GM19099 (cell line): ENCODE measurements around the gene CAP2.

Experiments used
- POLR2A ChIP-seq: IDR thresholded peaks from 3 replicates; pipeline ENCODE4 v1.6.1; 2011; ENCODE audit warnings: low read depth; ENCODE audit not compliant: insufficient read length; ENCODE audit errors: extremely low read depth

Gene CAP2

DNA sequence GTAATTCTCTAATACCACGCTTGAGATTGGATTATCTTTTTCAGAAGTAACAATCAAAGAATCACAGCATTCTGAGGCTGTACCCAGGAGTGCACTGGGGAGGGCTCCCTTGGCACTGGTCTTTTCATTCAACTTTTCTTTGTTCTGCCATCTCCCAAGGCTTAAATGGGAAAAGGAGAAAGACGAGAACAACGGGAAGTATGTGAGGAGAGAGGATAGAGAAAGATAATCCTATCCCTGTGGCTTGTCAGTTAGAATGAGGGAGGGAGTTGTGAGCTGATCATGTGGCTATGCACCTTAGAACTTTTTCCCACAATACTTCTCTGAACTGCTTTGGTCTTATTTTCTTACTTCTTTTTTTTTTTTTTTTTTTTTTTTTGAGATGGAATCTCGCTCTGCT is 83.1 kb downstream of the CAP2 start:
- no peak for TF ChIP-seq POLR2A

DNA sequence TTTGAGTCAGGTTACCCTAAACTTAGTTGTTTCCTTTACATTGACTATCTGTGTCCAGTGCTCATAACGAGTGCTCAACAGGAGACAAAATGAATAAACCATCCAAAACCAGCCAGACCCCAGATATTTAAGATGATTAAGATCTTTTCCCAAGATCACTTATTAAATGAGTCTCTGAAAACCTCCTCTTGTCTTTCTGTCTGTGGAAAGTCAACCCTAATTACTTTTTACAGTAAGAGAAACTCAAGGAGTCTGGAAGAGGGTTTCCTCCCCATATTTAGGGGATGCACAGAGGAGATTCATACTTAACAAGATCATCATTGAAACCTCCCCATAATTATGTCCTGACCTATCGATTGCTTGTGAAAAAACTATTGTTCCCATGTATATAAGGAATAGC is 84.0 kb downstream of the CAP2 start:
- TF ChIP-seq POLR2A: no peak

DNA sequence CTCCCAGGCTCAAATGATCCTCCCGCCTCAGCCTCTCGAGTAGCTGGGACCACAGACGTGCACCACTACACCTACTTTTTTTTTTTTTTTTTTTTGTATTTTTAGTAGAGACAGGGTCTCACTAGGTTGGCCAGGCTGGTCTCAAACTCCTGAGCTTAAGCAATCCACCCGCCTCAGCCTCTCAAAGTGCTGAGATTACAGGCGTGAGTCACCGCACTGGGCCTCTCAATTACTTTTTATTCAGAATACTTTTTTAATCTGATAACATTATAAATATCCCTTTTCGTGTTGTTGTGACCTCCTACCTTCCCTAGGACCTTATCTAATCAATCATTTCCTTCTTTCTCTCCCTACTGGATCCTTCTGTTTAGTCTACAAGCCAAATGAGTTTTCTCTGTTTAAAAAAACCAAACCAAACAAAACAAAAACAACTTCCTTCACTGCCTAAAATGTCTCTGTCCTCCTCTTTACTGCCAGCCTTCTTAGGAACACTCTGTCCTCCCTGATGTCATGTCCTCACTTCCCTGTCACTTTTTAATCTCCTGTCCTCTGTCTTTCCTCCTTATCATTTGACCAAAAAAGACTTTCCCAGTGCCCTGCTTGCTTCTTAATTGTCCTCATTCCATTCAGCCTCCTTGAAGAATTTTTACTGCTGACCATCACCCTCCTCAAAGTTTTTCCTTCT is 85.0 kb downstream of the CAP2 start:
- no peak for TF ChIP-seq POLR2A

DNA sequence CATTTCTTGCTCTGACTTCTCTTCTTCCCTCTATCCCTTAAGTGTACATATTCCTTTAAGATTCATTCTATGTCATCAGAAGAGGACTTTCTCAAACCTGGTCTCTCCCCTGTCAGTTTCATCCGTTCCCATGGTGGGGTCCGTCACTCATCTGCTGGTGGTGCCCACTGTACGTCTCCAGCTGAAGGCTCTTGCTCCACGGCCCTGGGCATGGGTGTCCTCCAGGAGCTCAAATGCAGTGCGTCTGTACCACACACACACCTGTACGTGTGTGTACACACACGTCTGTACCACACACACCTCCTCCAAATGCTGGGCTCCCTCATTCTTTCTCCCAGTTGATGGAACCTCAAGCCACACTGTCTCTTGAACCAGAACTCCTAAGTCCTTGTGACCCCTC is 85.6 kb downstream of the CAP2 start:
- no peak for TF ChIP-seq POLR2A

DNA sequence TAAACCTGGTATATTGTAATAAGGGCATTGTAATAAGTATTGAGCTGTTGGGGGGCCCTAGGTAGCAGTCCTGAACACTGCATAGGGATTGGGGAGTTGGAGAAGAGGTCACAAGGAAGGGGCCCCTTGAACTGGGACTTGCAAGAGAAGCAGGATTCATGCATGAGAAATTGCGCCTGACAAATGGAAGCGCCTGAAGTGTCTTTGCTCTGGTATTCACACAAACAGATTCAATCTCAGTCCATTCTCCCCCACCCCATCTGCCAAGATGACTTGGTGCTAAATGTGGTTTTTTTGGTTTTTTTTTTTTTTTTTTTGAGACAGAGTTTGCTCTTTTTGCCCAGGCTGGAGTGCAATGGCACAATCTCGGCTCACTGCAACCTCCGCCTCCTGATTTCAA is 87.1 kb downstream of the CAP2 start:
- no peak for TF ChIP-seq POLR2A

DNA sequence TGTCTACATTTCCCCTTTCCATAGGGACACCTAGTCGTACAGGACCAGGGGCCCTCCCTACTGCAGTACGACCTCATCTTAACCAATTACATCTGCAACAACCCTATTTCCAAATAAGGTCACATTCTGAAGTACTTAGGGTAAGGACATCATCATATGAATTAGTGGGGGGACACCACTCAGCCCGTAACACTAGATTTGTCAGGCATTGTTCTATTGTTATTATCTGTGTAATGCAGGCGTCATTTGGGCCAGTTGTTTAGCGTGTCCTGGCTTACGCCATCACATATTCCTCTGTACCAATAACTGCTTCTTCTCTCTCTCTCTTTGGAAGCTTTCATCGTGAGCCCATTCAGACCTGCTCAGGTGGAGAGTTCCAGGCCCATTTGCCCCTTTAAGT is 89.3 kb downstream of the CAP2 start:
- TF ChIP-seq POLR2A: no peak

DNA sequence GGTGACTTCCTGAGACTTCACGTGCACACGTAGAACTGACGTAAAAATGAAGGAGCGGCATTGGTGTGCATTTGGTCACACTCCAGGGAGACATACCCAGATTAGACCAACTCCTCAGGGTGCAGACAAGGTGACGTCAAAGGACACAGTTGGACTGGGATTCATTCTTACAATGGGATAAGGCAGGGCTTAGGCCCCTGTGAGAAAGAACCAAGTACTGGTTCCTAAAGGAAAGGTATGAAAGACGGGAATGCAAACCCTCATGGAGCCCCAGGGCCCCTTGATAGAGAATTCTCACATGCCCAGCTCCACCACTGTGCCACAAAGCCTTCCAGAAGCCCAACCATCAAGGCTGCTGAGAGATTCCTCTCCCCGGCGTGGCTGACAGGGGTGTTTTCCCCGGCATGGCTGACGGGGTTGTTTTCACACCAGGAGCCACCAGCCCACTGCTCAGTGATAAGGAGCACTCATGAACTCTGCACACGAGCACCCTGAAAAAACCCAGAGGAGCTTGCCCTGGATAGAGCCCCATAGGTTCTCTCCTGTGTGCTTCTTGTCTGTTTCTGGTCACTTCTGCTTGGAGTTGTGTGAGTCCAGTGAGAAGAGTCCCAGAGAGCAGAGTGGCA is 90.1 kb downstream of the CAP2 start:
- no peak for TF ChIP-seq POLR2A

DNA sequence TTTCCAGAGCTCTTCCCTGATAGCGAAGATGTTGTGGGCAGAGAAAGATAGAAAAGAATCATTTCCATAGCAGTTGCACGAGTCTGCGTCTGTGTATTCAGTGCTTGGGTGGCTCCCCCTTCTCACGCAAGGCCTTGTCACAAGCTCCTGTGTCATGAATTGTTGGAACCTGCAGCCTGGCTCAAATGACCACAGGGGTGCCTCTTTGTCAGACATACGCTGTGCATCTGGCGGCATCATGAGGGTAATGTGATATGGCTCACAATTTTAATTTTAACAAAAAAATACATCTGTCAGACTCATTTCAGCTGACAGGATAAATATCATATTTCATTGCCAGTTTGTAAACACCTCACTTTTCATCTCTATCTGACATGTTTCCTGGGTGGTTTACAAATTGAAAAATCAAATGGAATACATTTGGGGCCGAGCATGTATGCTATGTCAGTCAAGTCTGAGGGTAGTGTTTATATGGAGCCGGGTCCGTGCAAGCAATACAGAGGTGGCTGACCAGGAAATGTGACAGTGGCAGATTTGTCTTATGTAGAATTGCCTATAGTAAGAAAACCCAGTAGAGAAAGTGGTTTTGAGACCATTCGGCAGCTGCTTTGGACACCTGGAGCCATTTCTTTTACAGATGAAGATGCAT is 90.9 kb downstream of the CAP2 start:
- no peak for TF ChIP-seq POLR2A

DNA sequence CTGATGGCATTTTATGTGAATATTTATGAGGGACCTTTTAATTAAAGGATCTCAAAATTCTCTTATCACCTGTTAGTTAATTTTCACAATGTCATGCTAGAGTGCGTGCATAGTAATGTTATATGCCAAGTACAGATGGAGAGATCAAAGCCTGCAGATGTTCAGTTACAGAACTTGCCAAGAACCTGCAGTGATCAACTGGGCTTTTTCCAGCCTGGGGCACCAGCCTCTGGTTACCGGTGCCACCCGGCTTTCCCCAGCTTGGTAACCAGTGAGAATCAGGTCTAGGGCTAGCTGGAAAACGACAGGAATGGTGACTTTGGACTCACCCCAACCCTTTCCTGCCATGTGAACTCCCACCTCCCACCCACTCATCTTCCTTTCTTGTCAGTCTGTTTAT is 91.8 kb downstream of the CAP2 start:
- TF ChIP-seq POLR2A: no peak

DNA sequence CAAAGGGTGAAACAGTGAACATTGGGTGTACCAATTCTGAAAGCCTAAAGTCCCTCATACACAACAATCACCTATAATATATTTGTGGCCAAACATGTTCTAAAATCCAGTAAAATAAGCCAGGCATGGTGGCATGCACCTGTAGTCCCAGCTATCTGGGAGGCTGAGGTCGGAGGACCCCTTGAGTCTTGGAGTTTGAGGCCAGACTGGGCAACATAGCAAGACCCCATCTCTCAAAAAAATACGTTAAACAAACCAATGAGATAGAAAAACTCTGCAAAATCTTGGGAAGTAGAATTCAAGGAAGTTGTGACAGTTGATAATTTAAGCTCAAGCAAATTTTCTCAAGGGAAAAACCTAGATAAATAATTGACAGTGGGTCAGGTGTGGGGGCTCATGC is 92.6 kb downstream of the CAP2 start:
- TF ChIP-seq POLR2A: no peak

DNA sequence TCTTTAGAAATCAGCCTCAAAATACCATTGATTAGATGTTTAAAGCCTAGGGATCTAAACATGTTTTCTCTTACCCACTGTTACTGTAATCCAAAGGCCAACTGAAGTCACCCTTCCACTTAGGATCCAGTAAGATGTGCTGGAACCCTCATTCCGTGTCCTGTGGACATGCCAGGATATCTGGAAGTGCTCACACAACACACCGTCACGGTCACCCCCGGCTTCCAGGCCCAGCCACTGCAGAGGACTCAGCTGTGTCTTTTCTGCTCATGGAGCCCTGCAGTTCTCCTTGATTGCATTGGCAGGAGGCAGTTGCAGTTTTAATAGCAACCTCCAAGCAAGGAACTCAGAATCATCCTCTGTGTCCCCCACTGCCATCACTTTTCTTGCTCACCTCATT is 93.3 kb downstream of the CAP2 start:
- no peak for TF ChIP-seq POLR2A

DNA sequence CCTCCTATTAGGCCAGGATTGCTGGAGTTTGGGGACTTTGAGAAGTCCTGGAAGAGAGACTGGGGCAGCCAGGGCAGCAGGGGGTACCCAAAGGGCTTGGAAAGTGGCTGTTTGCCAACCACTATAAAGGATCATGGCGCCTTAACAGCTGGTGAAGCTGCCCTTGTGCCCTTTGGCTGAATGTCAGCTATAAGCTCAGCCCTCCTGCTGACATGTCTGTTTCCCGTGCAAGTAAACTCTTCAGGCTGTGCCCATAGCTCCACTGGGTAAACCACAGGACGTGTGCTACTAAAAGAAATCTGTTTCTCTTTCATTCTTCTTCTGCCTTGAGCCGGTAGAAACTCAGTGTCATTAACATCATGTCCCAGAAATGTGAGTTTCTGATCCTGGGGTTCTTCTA is 97.3 kb downstream of the CAP2 start:
- TF ChIP-seq POLR2A: no peak

DNA sequence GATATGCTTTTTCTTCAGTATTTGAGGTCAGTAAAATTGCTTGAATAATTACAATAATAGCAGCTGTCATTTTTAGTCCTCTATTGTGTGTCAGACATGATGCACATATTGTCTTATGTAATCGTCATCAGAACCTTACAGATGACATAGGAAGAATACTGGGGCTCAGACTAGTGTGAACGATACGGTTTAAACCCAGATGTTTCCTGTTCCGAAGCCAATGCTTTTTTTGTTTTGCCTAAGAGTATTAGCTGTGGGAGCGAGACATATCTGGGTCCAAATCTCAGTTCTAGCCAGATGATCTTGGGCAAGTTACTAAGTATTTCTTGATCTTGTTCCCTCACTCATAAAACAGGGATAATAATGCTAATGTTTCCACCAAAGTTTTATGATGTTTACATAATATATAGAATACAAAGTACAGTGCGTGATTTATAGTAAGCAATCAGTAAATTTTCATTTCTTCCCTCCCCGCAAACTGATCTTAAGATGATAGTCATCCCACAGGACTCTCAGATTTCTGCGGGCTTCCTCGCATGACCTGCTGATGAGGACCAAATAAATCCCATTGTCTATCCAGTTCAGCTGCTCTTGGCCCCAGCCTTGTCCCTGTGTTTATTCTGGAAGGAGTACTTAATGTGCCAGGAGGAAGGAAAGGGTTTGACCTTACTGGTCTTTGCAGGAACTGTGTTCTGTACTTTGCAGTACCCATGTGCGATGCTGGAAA is 98.2 kb downstream of the CAP2 start:
- no peak for TF ChIP-seq POLR2A

DNA sequence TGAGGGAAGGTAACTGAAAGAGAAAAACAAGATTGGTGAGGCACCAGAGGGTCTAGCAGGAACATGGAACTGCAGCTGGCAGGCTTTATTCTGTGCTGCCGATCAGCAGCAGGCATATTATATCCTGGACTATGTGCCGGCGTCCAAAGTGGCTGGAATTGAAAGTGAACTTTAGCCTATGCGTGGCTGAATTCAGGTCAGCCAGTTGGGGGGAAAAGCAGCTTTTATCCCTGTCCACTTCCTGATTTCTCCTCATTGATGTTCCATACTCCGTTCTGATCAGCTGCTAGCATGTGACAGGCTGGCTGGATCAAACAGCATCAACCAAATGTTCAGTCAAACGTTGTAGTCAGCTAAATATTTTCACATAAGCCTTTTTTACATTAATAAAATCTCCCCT is 99.0 kb downstream of the CAP2 start:
- TF ChIP-seq POLR2A: no peak

DNA sequence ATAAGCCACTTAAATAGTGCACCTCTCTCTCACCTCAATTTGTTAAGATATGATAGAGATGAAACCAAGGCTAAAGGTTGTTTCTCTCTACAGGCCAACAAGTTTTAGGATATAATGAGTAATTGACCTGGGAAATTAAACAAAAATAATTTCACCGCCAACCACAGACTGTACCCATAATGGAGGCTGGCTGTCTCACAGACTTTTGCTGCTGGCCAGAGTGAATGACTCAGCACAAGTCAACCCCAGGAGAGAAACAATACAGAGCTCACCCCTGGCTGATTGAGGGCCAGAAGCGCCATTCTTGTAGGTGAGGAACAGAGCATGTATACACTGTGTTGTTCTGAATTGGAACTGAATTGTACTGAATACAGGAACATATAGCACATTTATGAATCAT is 99.9 kb downstream of the CAP2 start:
- TF ChIP-seq POLR2A: no peak

DNA sequence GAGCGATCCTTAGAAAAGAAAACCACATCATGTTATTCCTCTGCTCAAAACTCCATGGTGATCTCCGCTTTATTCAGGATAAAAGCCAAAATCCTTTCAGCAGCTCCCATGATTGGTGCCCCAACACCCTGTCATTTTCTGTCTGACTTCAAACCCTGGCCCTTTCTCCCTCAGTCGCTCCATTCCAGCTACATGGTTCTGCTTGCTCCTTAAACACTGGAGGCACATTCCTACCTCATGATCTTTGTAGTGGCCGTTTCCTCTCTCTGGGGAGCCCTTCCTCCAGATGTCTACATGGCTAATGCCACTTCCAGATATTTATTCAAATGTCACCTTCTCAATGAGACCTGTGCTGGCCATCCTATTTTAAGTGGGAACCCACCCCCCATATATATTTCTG is 100.8 kb downstream of the CAP2 start:
- no peak for TF ChIP-seq POLR2A

DNA sequence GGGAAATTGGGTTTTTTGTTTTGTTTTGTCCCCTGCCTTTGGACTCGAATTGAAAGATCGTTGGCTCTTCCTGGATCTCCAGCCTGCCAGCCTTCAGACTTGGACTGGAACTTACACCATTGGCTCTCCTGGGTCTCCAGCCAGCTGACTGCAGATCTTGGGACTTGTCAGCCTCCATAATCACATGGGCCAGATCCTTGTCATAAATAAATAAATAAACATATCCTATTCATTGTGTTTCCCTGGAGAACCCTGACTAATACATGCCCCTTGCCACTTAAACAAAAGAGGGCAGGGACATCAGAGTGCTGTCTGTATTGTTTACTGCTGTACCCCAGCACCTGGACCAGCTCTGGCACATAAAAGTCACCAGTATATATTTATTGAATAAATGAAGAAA is 101.5 kb downstream of the CAP2 start:
- TF ChIP-seq POLR2A: no peak
